CD4-positive, alpha-beta T cell (primary cell): ENCODE results near the gene PDGFC. TPM values are rescaled to one million over a fixed set of nuclear protein-coding genes. Genes with fewer than 3 reads are reported as not detected.

Experiments
- ATAC-seq: fragments of 200-7000 bp; cut with Tn5 transposase; one replicate; pipeline ENCODE4 v1.10.0; 2022; ENCODE audit warnings: mild to moderate bottlenecking; ENCODE audit not compliant: poor library complexity
- CTCF ChIA-PET: fragments of 350-600 bp; sonication (Branson Sonifier 250); formaldehyde crosslinking; loops from one replicate; lab custom pipeline; 2021; ENCODE audit warnings: antibody characterized with exemption, inconsistent platforms; lab: Charles Lee
- POLR2A ChIA-PET: fragments of 350-600 bp; sonication (Branson Sonifier 250); formaldehyde crosslinking; loops from one replicate; lab custom pipeline; 2021; ENCODE audit warnings: antibody characterized with exemption, inconsistent platforms; lab: Charles Lee
- DNase-seq, 14 experiments: peaks; one replicate each; pipeline ENCODE4 v3.0.0-alpha.2; 2013 to 2020; ENCODE audit warnings: mixed read lengths in 2 of 14
- H3K27ac ChIP-seq, 2 donors: one replicate each; pipeline versions ENCODE4 v1.5.1 to v1.7.0; 2013; ENCODE audit warnings: low read length in 2 of 2, low read depth in 1 of 2, mild to moderate bottlenecking in 1 of 2
- H3K27me3 ChIP-seq, 2 experiments: 1 replicate in 1 of 2; 2 replicates in 1 of 2; pipeline versions ENCODE4 v1.6.1 to v1.7.0; 2013; ENCODE audit warnings: low read length in 2 of 2, control low read depth in 1 of 2, mild to moderate bottlenecking in 1 of 2, moderate library complexity in 1 of 2; ENCODE audit not compliant: insufficient read depth in 2 of 2, control insufficient read depth in 1 of 2
- H3K36me3 ChIP-seq: one replicate; pipeline ENCODE4 v1.6.1; 2013; ENCODE audit warnings: low read length, control low read depth; ENCODE audit not compliant: insufficient read depth
- H3K4me1 ChIP-seq: one replicate; pipeline ENCODE4 v1.6.1; 2013; ENCODE audit warnings: low read length, control low read depth; ENCODE audit not compliant: insufficient read depth
- H3K4me3 ChIP-seq: one replicate; pipeline ENCODE4 v1.5.1; 2013; ENCODE audit warnings: mild to moderate bottlenecking, low read length, moderate library complexity
- H3K9me3 ChIP-seq, 2 experiments: 1 replicate in 1 of 2; 2 replicates in 1 of 2; pipeline versions ENCODE4 v1.6.1 to v1.7.0; 2013; ENCODE audit warnings: low read length in 2 of 2, mild to moderate bottlenecking in 2 of 2, control low read depth in 1 of 2, moderate library complexity in 1 of 2; ENCODE audit not compliant: control insufficient read depth in 1 of 2, insufficient read depth in 1 of 2
- H3K27ac Mint-ChIP-seq: one replicate; pipeline ENCODE4 v1.8.0; 2020; ENCODE audit warnings: mixed read lengths
- H3K27me3 Mint-ChIP-seq: one replicate; pipeline ENCODE4 v1.8.0; 2021; ENCODE audit warnings: mixed read lengths
- H3K36me3 Mint-ChIP-seq: one replicate; pipeline ENCODE4 v1.8.0; 2021; ENCODE audit warnings: low read depth, mixed read lengths
- H3K4me1 Mint-ChIP-seq: one replicate; pipeline ENCODE4 v1.8.0; 2021; ENCODE audit warnings: low read depth, mixed read lengths
- H3K4me3 Mint-ChIP-seq: one replicate; pipeline ENCODE4 v1.8.0; 2020; ENCODE audit warnings: mild to moderate bottlenecking, mixed read lengths
- H3K9me3 Mint-ChIP-seq: one replicate; pipeline ENCODE4 v1.8.0; 2020; ENCODE audit warnings: mixed read lengths
- CTCF ChIP-seq: fragments of 200-600 bp; IDR thresholded peaks from one replicate; pipeline ENCODE4 v1.8.0; 2022; ENCODE audit warnings: antibody characterized with exemption, mild to moderate bottlenecking
- intact Hi-C, 2 experiments: fragments of 100-400 bp; cut with DNase I in 1 of 2; cut with micrococcal nuclease in 1 of 2; formaldehyde crosslinking; loops; one replicate each; pipeline versions ENCODE4 v1.15.1 to v1.9.0; 2023 to 2025; cut with DNase I, micrococcal nuclease
- total RNA-seq, 174 experiments: library from RNA in 2 of 174; stranded (reverse) in 2 of 174; gene quantifications; one replicate each; pipeline ENCODE4 v1.2.3 and lab custom pipeline; 2021 to 2026

The PDGFC gene
- total RNA-seq, 2 experiments from 2014 or later: not detected

- Histone ChIP-seq H3K27ac (no peak overlapping the region), H3K9me3 (peaks cover 0 to under 1% of the 10 kb centered on the region in 2 experiments), H3K4me1 (no peaks in the 10 kb centered on the region), H3K36me3 (no peaks in the 10 kb centered on the region), H3K27me3 (no peaks in the 10 kb centered on the region), H3K4me3 (no peak overlapping the region)
- H3K27ac Mint-ChIP-seq: no peak overlapping the region
- H3K9me3 Mint-ChIP-seq: no peaks in the 10 kb centered on the region
- H3K27me3 Mint-ChIP-seq: no peaks in the 10 kb centered on the region
- ChIA-PET POLR2A (no interaction called here), CTCF (no interaction called here)
- no peaks in the 10 kb centered on the region for H3K36me3 Mint-ChIP-seq
- H3K4me1 Mint-ChIP-seq: no peaks in the 10 kb centered on the region
- DNase-seq (no peak), ATAC-seq (no peak)
- no peak overlapping the region for H3K4me3 Mint-ChIP-seq
- no peak for TF ChIP-seq CTCF
- intact Hi-C loops: no loop called here
Measured at GRCh38 chr4:156767911-156768415, 203.6 kb downstream of the PDGFC start.

GRCh38 chr4:156766846-156767245 is 204.8 kb downstream of the PDGFC start:
- Histone ChIP-seq H3K36me3 (no peaks in the 10 kb centered on the region), H3K9me3 (peaks cover 0 to 3% of the 10 kb centered on the region in 2 experiments), H3K27me3 (no peaks in the 10 kb centered on the region), H3K4me1 (no peaks in the 10 kb centered on the region), H3K4me3 (no peak overlapping the region), H3K27ac (no peak overlapping the region)
- Mint-ChIP-seq H3K27ac (no peak overlapping the region), H3K9me3 (no peaks in the 10 kb centered on the region), H3K4me1 (no peaks in the 10 kb centered on the region), H3K4me3 (no peak overlapping the region), H3K27me3 (no peaks in the 10 kb centered on the region), H3K36me3 (no peaks in the 10 kb centered on the region)
- CTCF ChIA-PET: no interaction called here
- DNase-seq (no peak), ATAC-seq (no peak)
- intact Hi-C loops: no loop called here
- no peak for TF ChIP-seq CTCF
- POLR2A ChIA-PET: no interaction called here

DNA sequence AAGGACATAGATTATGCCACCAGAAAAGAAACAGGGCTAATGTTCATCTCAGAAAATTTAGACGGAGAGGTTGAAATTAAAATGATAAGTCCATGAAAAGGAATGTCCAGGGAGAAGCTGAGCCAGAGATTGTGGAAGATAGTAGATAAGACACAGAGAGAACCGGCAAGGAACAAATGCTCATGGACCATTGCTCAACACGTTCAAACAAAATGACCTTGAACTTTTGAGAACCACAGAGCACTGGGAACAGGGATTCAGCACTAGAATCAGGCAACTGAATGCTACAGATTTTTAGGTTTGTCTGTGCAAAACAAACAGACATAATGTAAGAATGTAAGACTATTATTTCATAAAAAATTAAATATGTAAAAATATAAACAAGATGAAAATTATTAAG is 206.3 kb downstream of the PDGFC start:
- no peaks in the 10 kb centered on the region for H3K4me1 Mint-ChIP-seq
- no peak overlapping the region for H3K27ac ChIP-seq
- no peak overlapping the region for H3K4me3 ChIP-seq
- H3K27me3 ChIP-seq: no peaks in the 10 kb centered on the region
- ATAC-seq (no peak), DNase-seq (no peak)
- H3K4me1 ChIP-seq: no peaks in the 10 kb centered on the region
- H3K9me3 ChIP-seq: peaks cover 0 to 3% of the 10 kb centered on the region in 2 experiments
- H3K36me3 ChIP-seq: no peaks in the 10 kb centered on the region
- ChIA-PET POLR2A (no interaction called here), CTCF (no interaction called here)
- intact Hi-C loops: no loop called here
- no peaks in the 10 kb centered on the region for H3K36me3 Mint-ChIP-seq
- no peak for TF ChIP-seq CTCF
- no peaks in the 10 kb centered on the region for H3K27me3 Mint-ChIP-seq
- H3K9me3 Mint-ChIP-seq: no peaks in the 10 kb centered on the region
- no peak overlapping the region for H3K4me3 Mint-ChIP-seq
- H3K27ac Mint-ChIP-seq: no peak overlapping the region
